ENCODE results near the gene SCN5A. TPM values are rescaled to one million over a fixed set of nuclear protein-coding genes. Genes with fewer than 3 reads are reported as not detected.

SCN5A gene
- total and polyA plus RNA-seq, 8 donors = 0.09 to 0.97 (median 0.83) TPM

- TF ChIP-seq CTCF (IDR thresholded peaks at IDR 0.05) = no peak
- Histone ChIP-seq H3K4me3 (no peak overlapping the region), H3K27me3 (no peaks in the 10 kb centered on the region), H3K9me3 (no peaks in the 10 kb centered on the region), H3K4me1 (no peaks in the 10 kb centered on the region), H3K27ac (no peak overlapping the region), H3K36me3 (peaks cover 0 to 3% of the 10 kb centered on the region in 2 donors)
- ATAC-seq = peak; percentile 16
- intact Hi-C loops (cut with DNase I) = no loop called here
- DNase-seq = peak in 1 of 4 donors; percentile 32
These were observed 110.6 kb downstream of the SCN5A start for GRCh38 chr3:38538773-38539353.

- Histone ChIP-seq H3K27me3 (no peaks in the 10 kb centered on the region), H3K27ac (no peak overlapping the region), H3K4me1 (no peaks in the 10 kb centered on the region), H3K4me3 (no peak overlapping the region), H3K36me3 (peaks cover 0 to 3% of the 10 kb centered on the region in 2 donors), H3K9me3 (no peaks in the 10 kb centered on the region)
- DNase-seq (no peak), ATAC-seq (no peak)
- intact Hi-C loops (cut with DNase I) = no loop called here
- no peak for TF ChIP-seq CTCF (IDR thresholded peaks at IDR 0.05)
These were observed 112.8 kb downstream of the SCN5A start for GRCh38 chr3:38536671-38537070.

DNA sequence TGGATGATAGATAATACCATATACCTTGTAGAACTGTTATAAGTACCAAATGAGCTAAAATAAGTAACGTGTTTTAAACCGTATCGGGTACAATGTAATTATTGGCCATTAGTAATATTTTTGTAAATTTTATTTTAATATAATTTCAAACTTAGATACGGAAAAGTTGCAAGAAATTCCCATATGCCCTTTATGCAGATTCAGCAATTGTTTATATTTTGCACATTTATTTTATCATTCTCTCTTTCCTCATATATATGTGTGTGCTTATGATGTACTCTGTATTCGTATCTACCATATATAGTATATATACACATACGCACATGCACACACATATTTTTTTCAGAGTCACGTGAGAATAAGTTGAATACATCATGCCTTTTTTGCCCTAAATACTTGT lies 114.9 kb downstream of the SCN5A start:
- intact Hi-C loops (cut with DNase I) = no loop called here
- TF ChIP-seq CTCF (IDR thresholded peaks at IDR 0.05) = no peak
- no peak overlapping the region for H3K27ac ChIP-seq
- H3K36me3 ChIP-seq = peaks cover 0 to 3% of the 10 kb centered on the region in 2 donors
- ATAC-seq (no peak), DNase-seq (no peak)
- H3K4me3 ChIP-seq = no peak overlapping the region
- no peaks in the 10 kb centered on the region for H3K4me1 ChIP-seq
- H3K27me3 ChIP-seq = no peaks in the 10 kb centered on the region
- no peaks in the 10 kb centered on the region for H3K9me3 ChIP-seq

DNA sequence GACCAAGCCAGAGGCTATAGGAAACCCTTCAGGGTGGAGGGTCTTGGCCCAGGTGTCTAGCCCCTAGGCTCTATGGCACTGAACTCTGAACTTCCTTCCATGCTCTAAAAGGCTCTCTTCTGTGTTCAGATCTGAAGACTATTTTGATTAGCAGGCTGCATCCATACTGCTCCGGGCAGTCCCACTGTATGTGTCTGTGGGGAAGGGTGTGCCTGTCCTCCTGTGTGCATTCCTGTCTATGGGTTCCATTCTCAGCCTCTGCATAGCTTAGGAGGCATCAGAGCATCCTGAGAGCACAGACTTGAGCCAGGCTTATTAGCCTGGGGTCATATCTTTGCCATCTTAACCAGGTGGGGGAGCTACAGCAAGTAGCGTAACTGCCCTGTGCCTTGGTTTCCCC lies 115.3 kb downstream of the SCN5A start:
- Histone ChIP-seq H3K9me3 (no peaks in the 10 kb centered on the region), H3K4me1 (no peaks in the 10 kb centered on the region), H3K4me3 (no peak overlapping the region), H3K27me3 (no peaks in the 10 kb centered on the region), H3K36me3 (peaks cover 0 to 3% of the 10 kb centered on the region in 2 donors), H3K27ac (no peak overlapping the region)
- ATAC-seq (no peak), DNase-seq (no peak)
- no peak for TF ChIP-seq CTCF (IDR thresholded peaks at IDR 0.05)
- intact Hi-C loops (cut with DNase I) = no loop called here

DNA sequence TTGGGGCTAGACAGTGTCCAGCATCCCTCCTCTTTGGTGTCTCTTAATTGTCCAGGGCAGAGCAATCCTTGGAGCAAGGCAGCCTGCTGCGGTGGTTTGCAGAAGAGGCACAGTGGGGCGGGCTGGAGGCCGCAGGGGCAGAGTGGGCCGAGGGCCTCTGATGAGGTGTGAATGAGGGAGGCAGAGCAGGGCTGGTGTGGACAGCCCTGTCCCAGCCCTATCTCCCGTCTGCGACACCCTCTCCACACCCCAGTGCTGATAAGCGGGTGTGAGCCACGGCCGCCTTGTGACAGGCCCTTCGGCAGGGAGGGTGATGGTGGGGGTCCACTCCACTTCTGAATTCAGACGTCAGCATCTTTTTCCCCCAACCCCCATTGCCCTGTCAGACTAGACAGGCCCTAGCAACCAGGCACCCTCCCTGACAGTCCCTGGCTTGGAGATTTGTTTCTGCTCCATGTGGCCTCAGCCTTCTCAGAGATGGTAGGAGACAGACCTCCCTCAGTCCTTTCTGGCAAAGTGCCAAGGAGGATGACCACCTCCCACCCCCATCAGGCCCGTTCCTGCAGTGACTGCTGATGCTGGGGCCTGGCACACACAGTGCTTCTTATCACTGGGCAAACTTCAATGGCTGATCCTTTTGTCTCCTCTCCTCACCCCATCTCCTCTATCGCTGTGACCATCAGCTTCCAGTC lies 116.1 kb downstream of the SCN5A start:
- Histone ChIP-seq H3K36me3 (peaks cover 0 to 3% of the 10 kb centered on the region in 2 donors), H3K27ac (no peak overlapping the region), H3K27me3 (no peaks in the 10 kb centered on the region), H3K4me3 (no peak overlapping the region), H3K9me3 (no peaks in the 10 kb centered on the region), H3K4me1 (no peaks in the 10 kb centered on the region)
- intact Hi-C loops (cut with DNase I) = no loop called here
- DNase-seq (peak in 1 of 4 donors; percentile 24), ATAC-seq (no peak)
- TF ChIP-seq CTCF (IDR thresholded peaks at IDR 0.05) = no peak

Data from left lung (tissue), 10 donors.